Measurements from ENCODE around the gene DNAJC7. TPM values are rescaled to one million over a fixed set of nuclear protein-coding genes. Genes with fewer than 3 reads are reported as not detected.
"Not testable (repeated sequence)": the region's sequence is repeated elsewhere in the genome, so short reads cannot be mapped to it uniquely, and the experiment has no call there.

The DNAJC7 gene
- total RNA-seq, 1 experiment from 2014 or later = 97.7 TPM

DNA sequence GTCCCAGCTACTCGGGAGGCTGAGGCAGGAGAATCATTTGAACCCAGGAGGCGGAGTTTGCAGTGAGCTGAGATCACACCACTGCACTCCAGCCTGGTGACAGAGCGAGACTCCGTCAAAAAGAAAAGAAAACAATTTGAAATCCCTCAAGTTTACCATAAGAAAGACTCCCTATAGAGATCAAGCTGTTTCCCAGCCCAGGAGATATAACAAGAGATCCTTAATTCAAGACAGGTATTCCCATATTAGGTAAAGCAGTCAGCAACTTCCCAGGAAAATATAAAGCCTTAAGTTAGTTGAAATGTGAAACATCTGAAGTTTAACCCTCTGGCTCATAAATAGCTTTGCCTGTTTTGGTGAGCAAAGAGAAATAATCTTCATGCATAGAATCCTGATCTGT lies 4.9 kb downstream of the DNAJC7 start:
- not testable (repeated sequence) for H3K9me3 ChIP-seq (replicated peaks); H3K27ac ChIP-seq; DNase-seq (ENCODE audit: low read depth in 1 of 2, low spot score in 2 of 2); H3K4me3 ChIP-seq; H3K27me3 ChIP-seq (replicated peaks)
- H3K36me3 ChIP-seq = peaks cover 42% of the 10 kb centered on the region
- H3K4me1 ChIP-seq (replicated peaks) = peaks cover 14% of the 10 kb centered on the region

DNA sequence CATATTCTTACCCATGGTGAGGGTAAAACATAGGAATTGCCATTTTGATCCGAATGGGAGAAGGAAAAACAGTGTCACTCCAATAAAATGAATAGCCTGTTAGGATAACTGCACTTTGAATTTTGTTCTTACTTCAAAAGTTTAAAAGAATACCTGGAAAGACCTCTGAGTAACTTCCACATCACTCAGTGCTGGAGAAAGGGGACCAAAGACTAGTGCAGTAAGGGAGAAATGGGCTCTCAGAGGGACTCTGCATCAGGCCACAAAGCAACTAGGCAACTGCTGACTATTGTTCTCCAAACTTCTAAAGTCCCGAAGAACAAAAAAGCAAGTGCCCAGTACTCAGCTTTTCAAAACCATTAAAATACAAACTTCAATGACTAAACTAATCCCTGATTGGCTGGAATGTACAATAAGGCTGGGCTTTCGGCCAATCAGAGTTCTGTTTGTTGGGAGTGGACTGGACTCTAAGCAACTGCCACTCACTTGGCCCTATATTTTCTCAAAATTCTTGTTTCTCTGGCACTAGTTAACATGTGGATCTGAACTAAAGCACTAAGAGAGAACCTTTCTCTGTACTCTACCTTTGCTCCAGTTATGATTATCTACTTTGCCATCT lies 6.2 kb downstream of the DNAJC7 start:
- H3K27me3 ChIP-seq (replicated peaks) = no peaks in the 10 kb centered on the region
- peak overlapping the region; percentile 42; the same call in 1 of the 2 replicates for H3K27ac ChIP-seq
- DNase-seq (ENCODE audit: low read depth in 1 of 2, low spot score in 2 of 2) = no peak
- peaks cover 36% of the 10 kb centered on the region for H3K36me3 ChIP-seq
- no peak overlapping the region for H3K4me3 ChIP-seq
- 0 out of 2 replicates have a peak, but pooled peaks cover 2% of the 10 kb centered on the region for H3K9me3 ChIP-seq (replicated peaks)
- peaks cover 12% of the 10 kb centered on the region for H3K4me1 ChIP-seq (replicated peaks)

DNA sequence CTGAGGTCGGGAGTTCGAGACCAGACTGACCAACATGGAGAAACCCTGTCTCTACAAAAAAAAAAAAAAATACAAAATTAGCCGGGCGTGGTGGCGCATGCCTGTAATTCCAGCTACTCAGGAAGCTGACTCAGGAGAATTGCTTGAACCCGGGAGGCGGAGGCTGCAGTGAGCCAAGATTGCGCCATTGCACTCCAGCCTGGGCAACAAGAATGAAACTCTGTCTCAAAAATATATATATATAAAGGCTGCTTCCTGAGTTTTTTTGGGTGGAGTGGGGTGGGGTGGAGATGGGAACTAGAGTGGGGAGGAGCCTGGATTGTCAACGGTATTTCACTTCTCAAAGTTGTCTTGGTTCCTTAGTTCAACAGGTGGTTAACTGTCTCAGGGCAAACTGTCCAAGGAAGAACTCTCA lies 7.0 kb downstream of the DNAJC7 start:
- H3K4me3 ChIP-seq; H3K9me3 ChIP-seq (replicated peaks); H3K4me1 ChIP-seq (replicated peaks); H3K27ac ChIP-seq; H3K27me3 ChIP-seq (replicated peaks); DNase-seq (ENCODE audit: low read depth in 1 of 2, low spot score in 2 of 2): not testable (repeated sequence)
- peaks cover 36% of the 10 kb centered on the region for H3K36me3 ChIP-seq

DNA sequence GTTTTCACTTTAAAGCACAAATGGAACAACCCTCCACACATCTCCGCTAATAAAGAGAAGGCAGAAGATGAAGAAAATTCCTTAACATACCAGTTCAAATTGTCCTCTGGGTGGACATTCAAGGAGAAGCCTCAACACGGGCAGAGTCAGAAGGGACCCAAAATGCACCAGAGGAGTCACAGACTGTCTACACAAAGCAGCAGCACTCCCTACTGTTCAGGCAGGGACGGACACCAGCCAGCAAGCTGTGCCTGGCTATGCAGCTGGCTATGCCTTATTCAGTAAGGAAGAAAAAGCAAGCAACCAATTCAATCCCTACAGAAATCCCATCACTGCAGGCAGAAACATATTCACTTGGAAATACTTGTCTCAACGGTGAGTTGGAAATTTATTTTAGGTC lies 8.1 kb downstream of the DNAJC7 start:
- DNase-seq (ENCODE audit: low read depth in 1 of 2, low spot score in 2 of 2) = no peak
- no peak overlapping the region for H3K27ac ChIP-seq
- no peaks in the 10 kb centered on the region for H3K27me3 ChIP-seq (replicated peaks)
- H3K9me3 ChIP-seq (replicated peaks) = 0 out of 2 replicates have a peak, but pooled peaks cover 2% of the 10 kb centered on the region
- H3K36me3 ChIP-seq = peaks cover 40% of the 10 kb centered on the region
- H3K4me1 ChIP-seq (replicated peaks) = peaks cover 12% of the 10 kb centered on the region
- no peak overlapping the region for H3K4me3 ChIP-seq

DNA sequence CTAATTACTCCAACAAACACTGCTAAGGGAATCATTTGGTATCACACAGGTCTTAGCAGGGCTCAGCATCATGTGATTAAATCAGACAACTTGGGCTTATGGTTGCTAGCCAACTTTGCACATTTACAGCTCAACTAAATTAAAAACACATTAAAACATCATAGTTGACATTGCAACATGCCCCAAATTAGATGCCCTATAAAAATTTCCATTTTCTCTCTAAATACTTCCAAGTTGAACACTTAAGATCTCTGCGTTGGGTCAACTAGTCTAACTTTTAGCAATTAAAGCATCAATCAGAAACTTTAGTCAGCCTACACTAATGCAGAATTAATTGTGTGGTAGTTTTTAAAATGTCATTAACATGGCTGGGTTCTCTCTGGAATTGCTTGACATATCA lies 12.1 kb downstream of the DNAJC7 start:
- Histone ChIP-seq H3K4me3 (no peak overlapping the region), H3K27ac (no peak overlapping the region), H3K36me3 (peaks cover 61% of the 10 kb centered on the region), H3K27me3 (replicated peaks) (no peaks in the 10 kb centered on the region), H3K4me1 (replicated peaks) (peaks cover 23% of the 10 kb centered on the region), H3K9me3 (replicated peaks) (no peaks in the 10 kb centered on the region)
- DNase-seq (ENCODE audit: low read depth in 1 of 2, low spot score in 2 of 2) = no peak

DNA sequence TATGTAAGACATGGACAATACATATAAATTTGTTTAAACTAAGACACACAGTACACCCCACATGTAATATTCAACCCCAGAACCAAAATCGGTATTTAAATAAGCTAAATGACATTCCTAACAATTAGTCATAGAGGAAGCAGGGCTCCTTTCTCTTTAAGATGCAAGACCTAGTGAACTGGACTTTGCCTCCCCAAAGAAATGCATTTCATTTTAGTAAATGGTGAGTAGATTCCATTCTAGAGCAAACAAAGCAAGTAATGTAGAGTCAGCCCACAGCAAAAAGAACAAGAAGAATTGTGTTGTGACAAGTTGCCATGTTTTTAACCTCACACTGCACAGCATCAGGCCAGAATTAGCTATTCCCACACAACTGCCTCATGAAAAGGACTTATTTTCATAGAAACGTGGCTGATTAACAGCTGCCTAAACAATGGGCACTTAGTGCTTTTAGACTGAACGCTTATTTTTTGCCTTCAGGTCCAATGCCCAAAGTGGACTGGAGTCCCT lies 14.4 kb downstream of the DNAJC7 start:
- Histone ChIP-seq H3K27me3 (replicated peaks) (no peaks in the 10 kb centered on the region), H3K4me1 (replicated peaks) (peaks cover 23% of the 10 kb centered on the region), H3K9me3 (replicated peaks) (no peaks in the 10 kb centered on the region), H3K27ac (peak overlapping the region; percentile 62), H3K4me3 (no peak overlapping the region), H3K36me3 (peaks cover 63% of the 10 kb centered on the region)
- peak in 1 of 2 experiments; percentile 48 for DNase-seq (ENCODE audit: low read depth in 1 of 2, low spot score in 2 of 2)

DNA sequence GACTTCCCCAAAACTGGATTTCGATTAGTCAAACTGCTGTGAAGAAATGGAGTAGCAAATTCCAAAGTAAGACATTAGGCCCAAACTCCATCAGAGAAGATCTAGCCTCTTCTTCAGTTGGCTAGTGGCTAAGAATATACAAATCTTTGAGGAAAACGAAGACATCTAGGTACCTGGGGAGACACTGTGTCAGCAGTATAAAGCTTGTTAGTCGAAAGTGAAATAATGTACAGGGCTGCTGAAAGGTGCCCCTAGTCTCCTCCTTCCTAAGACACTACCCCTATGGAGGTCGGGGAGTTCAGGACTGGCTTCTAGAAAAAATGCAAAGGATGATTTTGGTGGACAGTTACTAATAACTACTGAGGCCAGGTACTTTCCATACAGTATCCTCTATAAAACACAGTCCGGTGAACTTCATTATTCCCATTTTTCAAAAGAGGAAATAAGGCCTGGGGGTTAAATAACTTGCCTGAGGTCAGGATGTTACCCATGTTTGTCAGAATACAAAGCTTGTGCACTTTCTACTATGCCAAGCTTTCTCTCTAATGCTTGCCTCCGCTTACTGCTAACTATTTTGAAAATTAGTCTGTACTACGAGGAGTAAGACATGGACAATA lies 15.0 kb downstream of the DNAJC7 start:
- no peaks in the 10 kb centered on the region for H3K27me3 ChIP-seq (replicated peaks)
- H3K36me3 ChIP-seq = peaks cover 69% of the 10 kb centered on the region
- H3K27ac ChIP-seq = peak overlapping the region; percentile 62
- no peak for DNase-seq (ENCODE audit: low read depth in 1 of 2, low spot score in 2 of 2)
- H3K4me1 ChIP-seq (replicated peaks) = peaks cover 23% of the 10 kb centered on the region
- no peaks in the 10 kb centered on the region for H3K9me3 ChIP-seq (replicated peaks)
- no peak overlapping the region for H3K4me3 ChIP-seq

DNA sequence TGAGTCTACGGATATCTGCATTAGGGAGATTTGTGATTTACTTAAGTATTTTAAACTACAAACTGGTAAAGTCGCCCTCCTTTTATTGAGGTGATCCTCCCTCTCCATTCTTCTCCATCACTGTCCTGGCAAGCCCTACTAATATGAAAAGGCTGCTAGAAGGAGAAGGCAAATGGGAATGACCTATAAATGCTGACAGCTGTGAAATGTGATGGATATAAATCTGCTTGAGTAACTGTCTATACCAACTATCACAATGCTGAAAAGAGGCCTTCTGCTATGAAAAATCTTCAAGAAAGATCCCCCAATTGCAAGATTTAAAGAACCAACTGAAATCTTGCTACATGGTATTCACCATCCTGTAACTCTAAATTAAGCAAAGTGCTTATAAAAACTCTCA lies 15.5 kb downstream of the DNAJC7 start:
- no peak for DNase-seq (ENCODE audit: low read depth in 1 of 2, low spot score in 2 of 2)
- H3K36me3 ChIP-seq = peaks cover 74% of the 10 kb centered on the region
- H3K4me1 ChIP-seq (replicated peaks) = peaks cover 27% of the 10 kb centered on the region
- H3K27ac ChIP-seq = peak overlapping the region; percentile 62; the same call in 1 of the 2 replicates
- H3K27me3 ChIP-seq (replicated peaks) = no peaks in the 10 kb centered on the region
- no peaks in the 10 kb centered on the region for H3K9me3 ChIP-seq (replicated peaks)
- H3K4me3 ChIP-seq = no peak overlapping the region

DNA sequence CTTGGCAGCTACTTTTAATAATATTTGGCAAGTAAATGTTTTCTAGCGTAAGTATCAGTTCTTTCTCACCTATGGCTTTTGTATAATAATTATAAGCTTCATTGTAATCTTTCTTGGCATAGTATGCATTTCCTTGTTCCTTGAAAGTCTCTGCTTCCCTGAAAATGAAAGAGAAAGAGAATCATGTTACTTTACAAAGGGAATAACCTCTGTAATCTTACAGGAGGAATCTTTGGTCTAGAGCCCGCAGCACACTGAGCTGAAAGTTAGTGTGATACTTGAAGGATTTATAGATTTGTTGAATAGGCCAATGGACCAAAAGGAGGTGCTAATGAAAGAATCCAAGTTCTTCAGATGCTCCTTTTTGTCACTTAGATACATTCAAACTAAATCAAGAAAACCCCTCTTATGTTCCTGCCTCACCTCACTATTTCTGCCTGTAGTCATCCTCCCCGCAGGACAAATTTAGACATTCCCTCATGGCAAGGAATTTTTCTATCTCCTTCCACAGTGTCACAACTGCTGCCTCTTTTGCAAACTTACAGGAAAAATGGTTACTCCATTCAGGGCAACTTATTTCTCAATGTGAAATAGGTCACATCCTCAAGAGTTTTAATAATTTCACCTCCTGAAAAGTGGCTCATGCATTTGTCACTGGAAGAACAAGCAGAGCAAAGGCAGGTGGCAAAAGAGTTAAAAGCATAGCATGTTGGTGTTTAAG lies 16.7 kb downstream of the DNAJC7 start:
- no peak for DNase-seq (ENCODE audit: low read depth in 1 of 2, low spot score in 2 of 2)
- H3K9me3 ChIP-seq (replicated peaks) = no peaks in the 10 kb centered on the region
- peaks cover 33% of the 10 kb centered on the region for H3K4me1 ChIP-seq (replicated peaks)
- peaks cover 86% of the 10 kb centered on the region for H3K36me3 ChIP-seq
- no peak overlapping the region for H3K27ac ChIP-seq
- no peak overlapping the region for H3K4me3 ChIP-seq
- H3K27me3 ChIP-seq (replicated peaks) = no peaks in the 10 kb centered on the region

DNA sequence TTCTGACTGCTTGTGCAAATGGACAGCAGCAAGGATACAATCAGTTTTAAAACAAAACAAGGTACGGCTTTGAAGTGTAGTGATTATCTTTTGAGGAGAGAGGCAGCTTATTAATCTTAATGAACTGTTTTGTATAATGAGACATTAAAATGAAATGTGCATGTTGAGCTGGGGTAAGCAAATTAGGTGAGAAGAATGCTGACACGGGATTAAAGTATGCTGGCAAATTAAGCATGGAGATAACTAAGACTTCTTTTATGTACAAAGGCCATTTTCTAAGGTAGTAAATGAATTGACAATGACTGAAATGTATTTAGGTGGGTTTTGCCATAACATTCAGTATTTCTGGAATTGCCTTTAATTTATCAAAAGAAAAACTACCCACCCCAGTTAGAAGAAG lies 18.7 kb downstream of the DNAJC7 start:
- DNase-seq (ENCODE audit: low read depth in 1 of 2, low spot score in 2 of 2) = no peak
- Histone ChIP-seq H3K36me3 (peaks cover 93% of the 10 kb centered on the region), H3K27me3 (replicated peaks) (no peaks in the 10 kb centered on the region), H3K27ac (no peak overlapping the region), H3K4me1 (replicated peaks) (peaks cover 25% of the 10 kb centered on the region), H3K9me3 (replicated peaks) (no peaks in the 10 kb centered on the region), H3K4me3 (no peak overlapping the region)

DNA sequence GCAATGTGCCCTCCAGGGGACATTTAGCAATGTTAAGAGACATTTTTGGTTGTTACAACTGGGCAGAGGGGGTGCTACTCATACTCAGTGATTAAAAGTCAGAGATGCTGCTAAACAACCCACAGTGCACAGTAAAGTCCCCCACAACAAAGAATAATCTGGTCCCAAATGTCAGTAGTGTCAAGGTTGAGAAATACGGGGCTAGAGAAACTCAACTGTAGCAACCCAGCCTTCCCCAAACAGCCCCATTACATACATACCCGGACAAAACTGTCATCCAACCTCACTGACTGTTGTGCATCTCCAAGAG lies 20.4 kb downstream of the DNAJC7 start:
- H3K27me3 ChIP-seq (replicated peaks) = no peaks in the 10 kb centered on the region
- H3K9me3 ChIP-seq (replicated peaks) = no peaks in the 10 kb centered on the region
- peaks cover 10% of the 10 kb centered on the region for H3K4me1 ChIP-seq (replicated peaks)
- no peak for DNase-seq (ENCODE audit: low read depth in 1 of 2, low spot score in 2 of 2)
- no peak overlapping the region for H3K27ac ChIP-seq
- H3K4me3 ChIP-seq = no peak overlapping the region
- H3K36me3 ChIP-seq = peaks cover 95% of the 10 kb centered on the region

DNA sequence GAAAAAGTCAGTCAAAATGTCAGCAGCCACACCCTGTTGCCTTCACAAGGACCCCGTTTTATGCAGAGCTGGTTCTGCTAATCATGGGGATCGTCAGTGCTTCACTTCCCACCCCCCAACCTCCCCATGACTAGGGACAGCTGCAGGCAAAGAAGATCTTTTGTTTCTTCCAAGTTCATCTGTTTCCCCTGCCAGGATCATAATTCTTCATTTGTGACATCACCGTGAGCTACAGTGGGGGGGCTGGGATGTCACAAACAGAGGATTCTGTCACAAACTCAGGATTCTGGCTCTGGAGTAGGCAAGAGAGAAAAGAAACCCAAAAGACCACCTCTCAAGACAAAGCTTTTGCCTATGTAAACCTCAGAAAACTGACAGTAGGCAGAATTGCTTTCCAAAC lies 24.7 kb downstream of the DNAJC7 start:
- peaks cover 10% of the 10 kb centered on the region for H3K4me1 ChIP-seq (replicated peaks)
- H3K36me3 ChIP-seq = peaks cover 99% of the 10 kb centered on the region
- H3K9me3 ChIP-seq (replicated peaks) = no peaks in the 10 kb centered on the region

DNA sequence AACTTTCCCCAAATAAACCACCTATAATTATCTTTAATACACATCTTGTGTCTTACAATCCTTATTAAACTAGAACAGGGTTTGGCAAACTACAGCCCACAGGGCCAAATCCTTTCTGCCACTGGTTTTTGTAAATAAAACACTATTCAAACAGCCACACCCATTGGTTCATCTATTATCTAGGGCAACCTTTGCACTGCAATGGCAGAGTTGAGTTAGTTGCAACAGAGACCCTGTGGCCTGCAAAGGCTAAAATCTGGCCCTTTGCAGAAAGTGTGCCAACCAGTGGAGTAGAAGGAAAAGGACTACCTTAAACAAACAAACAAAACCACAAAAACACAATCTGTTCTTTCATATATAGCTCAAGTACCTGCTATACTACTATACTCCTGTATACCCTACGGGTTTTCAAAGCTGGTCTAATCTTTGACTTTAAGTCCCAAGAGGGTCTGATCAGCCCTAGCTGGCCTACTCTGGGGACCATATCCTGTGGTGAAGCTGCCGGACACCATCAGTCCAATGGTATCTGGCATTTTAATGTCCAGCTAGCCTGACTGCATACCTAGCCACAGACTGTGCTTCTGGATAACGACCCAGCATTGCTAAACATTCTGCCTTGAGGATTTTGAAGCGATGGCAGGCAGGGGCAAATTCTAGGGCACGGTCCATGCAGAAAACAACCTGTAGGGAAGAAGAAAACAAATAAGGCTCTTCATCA lies 27.4 kb downstream of the DNAJC7 start:
- Histone ChIP-seq H3K9me3 (replicated peaks) (no peaks in the 10 kb centered on the region), H3K4me3 (no peak overlapping the region), H3K27me3 (replicated peaks) (no peaks in the 10 kb centered on the region), H3K36me3 (peaks cover 94% of the 10 kb centered on the region), H3K4me1 (replicated peaks) (no peaks in the 10 kb centered on the region), H3K27ac (no peak overlapping the region)
- no peak for DNase-seq (ENCODE audit: low read depth in 1 of 2, low spot score in 2 of 2)

More for the DNA sequence above, 24.7 kb downstream of the DNAJC7 start:
- H3K27me3 ChIP-seq (replicated peaks) = no peaks in the 10 kb centered on the region
- no peak overlapping the region for H3K27ac ChIP-seq
- no peak for DNase-seq (ENCODE audit: low read depth in 1 of 2, low spot score in 2 of 2)
- no peak overlapping the region for H3K4me3 ChIP-seq

DNA sequence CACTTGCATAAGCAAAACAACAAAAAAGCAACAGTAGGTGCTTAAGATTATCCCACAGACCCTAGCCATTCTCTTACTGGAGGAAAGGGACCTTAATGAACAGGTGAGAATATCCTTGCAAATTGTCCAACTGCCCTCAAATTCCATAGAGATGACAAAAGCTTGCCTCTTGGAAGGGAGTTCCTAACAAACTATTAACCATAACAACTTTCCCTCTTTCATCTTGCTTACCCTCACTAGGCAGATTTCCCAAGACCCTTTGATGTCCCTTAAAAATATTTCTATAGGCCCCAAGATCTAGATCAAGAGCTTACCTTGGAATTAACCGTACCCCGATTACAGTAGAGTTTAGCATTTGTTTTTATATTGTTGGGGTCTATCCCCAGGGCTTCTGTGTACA lies 28.8 kb downstream of the DNAJC7 start:
- Histone ChIP-seq H3K4me3 (no peak overlapping the region), H3K4me1 (replicated peaks) (no peaks in the 10 kb centered on the region), H3K9me3 (replicated peaks) (no peaks in the 10 kb centered on the region), H3K36me3 (peaks cover 88% of the 10 kb centered on the region), H3K27me3 (replicated peaks) (no peaks in the 10 kb centered on the region), H3K27ac (no peak overlapping the region)
- DNase-seq (ENCODE audit: low read depth in 1 of 2, low spot score in 2 of 2) = no peak

Data from SJSA1 (cell line).